DND-41 (cell line): Measurements from ENCODE around the gene COBL.

Experiments used
- ATAC-seq: fragments of 200-7000 bp; cut with Tn5 transposase; 3 replicates; pipeline ENCODE4 v1.9.1; 2021; ENCODE audit warnings: low read depth; ENCODE audit not compliant: insufficient read depth
- DNase-seq: peaks from one replicate; pipeline ENCODE4 v3.0.0-alpha.2; 2020
- H2AFZ ChIP-seq: 2 replicates; pipeline ENCODE4 v1.6.0; 2012; ENCODE audit warnings: low read depth, low read length
- H3K27ac ChIP-seq: 2 replicates; pipeline ENCODE4 v1.5.1; 2012; ENCODE audit warnings: low read length, inconsistent platforms
- H3K27me3 ChIP-seq: fragments of 200-600 bp; sonication (generic); 2 replicates; pipeline ENCODE4 v1.6.0; 2012; ENCODE audit warnings: low read length, mild to moderate bottlenecking, inconsistent platforms; ENCODE audit not compliant: insufficient read depth, poor library complexity
- H3K36me3 ChIP-seq: 2 replicates; pipeline ENCODE4 v1.5.1; 2012; ENCODE audit warnings: low read length, inconsistent platforms; ENCODE audit not compliant: insufficient read depth
- H3K4me1 ChIP-seq: 2 replicates; pipeline ENCODE4 v1.5.1; 2012; ENCODE audit warnings: mild to moderate bottlenecking, low read length; ENCODE audit not compliant: insufficient read depth
- H3K4me2 ChIP-seq: 2 replicates; pipeline ENCODE4 v1.6.0; 2012; ENCODE audit warnings: mild to moderate bottlenecking, moderate library complexity, low read length, inconsistent platforms; ENCODE audit not compliant: insufficient read depth
- H3K4me3 ChIP-seq, 2 experiments: fragments of 200-600 bp in 1 of 2; shearing (Covaris generic) in 1 of 2; 2 replicates each; pipeline ENCODE4 v1.5.1; 2012 to 2016; ENCODE audit warnings: inconsistent platforms in 2 of 2, low read length in 2 of 2, mild to moderate bottlenecking in 2 of 2, low read depth in 1 of 2, moderate library complexity in 1 of 2
- H3K79me2 ChIP-seq: 2 replicates; pipeline ENCODE4 v1.6.0; 2012; ENCODE audit warnings: low read length, inconsistent platforms; ENCODE audit not compliant: insufficient read depth
- H3K9ac ChIP-seq: 2 replicates; pipeline ENCODE4 v1.6.0; 2012; ENCODE audit warnings: low read depth, mild to moderate bottlenecking, inconsistent platforms, low read length, moderate library complexity
- H3K9me3 ChIP-seq: 2 replicates; pipeline ENCODE4 v1.5.1; 2012; ENCODE audit warnings: low read length, moderate library complexity, mild to moderate bottlenecking, inconsistent platforms; ENCODE audit not compliant: insufficient read depth, severe bottlenecking
- H4K20me1 ChIP-seq: 2 replicates; pipeline ENCODE4 v1.6.0; 2012; ENCODE audit warnings: low read length; ENCODE audit not compliant: insufficient read depth
- CTCF ChIP-seq: IDR thresholded peaks from 2 replicates; pipeline ENCODE4 v1.5.1; 2012; ENCODE audit warnings: borderline replicate concordance, low read length, moderate library complexity, mild to moderate bottlenecking; ENCODE audit not compliant: poor library complexity, severe bottlenecking; ENCODE audit errors: extremely low read depth
- EZH2 ChIP-seq: IDR thresholded peaks from 3 replicates; pipeline ENCODE4 v1.6.1; 2012; ENCODE audit warnings: borderline replicate concordance, low read depth, mild to moderate bottlenecking, moderate library complexity, low read length, inconsistent platforms; ENCODE audit not compliant: severe bottlenecking

COBL gene

DNA sequence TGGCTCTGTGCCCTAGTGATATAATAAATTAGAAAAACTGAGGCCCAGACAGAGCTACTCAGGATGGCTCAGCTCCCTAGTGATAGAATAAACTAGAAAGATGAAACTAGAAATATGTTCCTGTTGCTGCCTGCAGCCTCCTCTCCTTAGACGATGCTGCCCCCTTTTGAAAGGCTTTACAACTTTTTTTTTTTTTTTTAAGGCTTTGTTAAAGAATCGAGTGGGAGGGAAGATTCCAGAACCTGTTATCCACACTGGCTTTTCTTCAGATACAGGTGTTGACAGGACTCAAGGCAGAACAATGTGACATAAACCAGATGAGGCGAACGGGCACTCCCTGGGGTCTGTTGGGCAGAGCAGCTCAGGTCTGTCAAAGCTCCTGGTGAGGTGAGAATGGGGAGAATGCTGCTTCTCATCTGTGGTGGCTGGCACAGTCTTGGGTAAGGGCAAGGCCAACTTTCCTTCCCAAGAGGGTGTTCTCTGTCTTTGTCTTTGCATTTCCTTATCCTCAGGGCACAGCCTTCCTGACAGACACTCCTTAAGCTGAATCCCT is 175.1 kb downstream of the COBL start:
- Histone ChIP-seq H3K79me2 (no peaks in the 10 kb centered on the region), H3K4me2 (no peak overlapping the region), H3K27me3 (peaks cover 11% of the 10 kb centered on the region), H3K9me3 (no peaks in the 10 kb centered on the region), H2AFZ (no peak overlapping the region), H3K4me3 (no peak overlapping the region), H3K27ac (no peak overlapping the region), H4K20me1 (no peaks in the 10 kb centered on the region), H3K36me3 (no peaks in the 10 kb centered on the region), H3K4me1 (no peaks in the 10 kb centered on the region), H3K9ac (no peak overlapping the region)
- TF ChIP-seq CTCF (peak; percentile 36), EZH2 (no peak)
- no peak for DNase-seq
- ATAC-seq, result no peak

DNA sequence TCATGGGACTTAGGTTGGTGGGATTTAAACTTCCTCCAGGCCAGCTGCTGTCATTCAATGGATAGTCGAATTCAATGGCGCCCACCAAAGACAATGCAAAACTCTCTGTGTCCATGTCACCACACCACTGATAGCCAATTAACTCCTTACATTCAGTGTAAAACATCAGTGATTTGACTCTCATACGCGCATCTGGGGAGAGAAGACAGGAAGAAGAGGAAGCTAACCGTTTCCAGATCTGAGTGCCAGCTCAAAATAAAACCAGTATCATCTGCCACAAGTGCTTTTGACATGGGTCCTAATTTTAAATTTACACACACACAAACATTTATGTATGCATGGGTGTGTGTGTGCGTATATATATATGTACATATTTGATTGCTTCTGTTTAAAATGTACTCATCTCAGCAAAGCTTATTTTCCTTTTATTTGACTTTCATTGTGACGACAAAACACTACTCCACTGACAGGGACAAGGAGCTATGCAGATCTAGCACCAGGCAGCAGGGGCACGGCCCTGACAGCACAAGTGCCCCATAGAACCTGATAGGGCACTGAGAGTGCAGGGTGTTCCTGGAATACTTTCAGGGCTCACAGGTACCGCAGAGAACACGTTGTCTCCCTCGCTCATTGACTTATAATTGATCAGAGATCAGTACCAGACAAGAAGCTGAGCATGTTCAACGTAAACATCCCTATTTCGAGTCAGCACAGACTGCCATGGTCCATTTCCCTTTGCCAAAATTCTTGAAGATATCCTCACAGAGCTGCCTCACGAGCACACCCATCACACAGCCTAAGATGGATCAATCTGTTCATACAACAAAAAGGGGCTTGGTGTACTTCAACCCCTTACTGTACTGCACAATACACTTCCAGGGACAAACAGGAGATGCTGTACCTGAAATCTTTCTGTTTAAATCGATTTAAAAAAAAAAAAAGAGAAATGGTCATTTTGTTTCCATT is 176.1 kb downstream of the COBL start:
- H2AFZ ChIP-seq, result no peak overlapping the region
- no peaks in the 10 kb centered on the region for H3K9me3 ChIP-seq
- H3K4me1 ChIP-seq, result no peaks in the 10 kb centered on the region
- H3K4me2 ChIP-seq, result no peak overlapping the region
- H3K36me3 ChIP-seq, result no peaks in the 10 kb centered on the region
- DNase-seq (no peak), ATAC-seq (no peak)
- H3K4me3 ChIP-seq, result no peak overlapping the region
- H3K79me2 ChIP-seq, result no peaks in the 10 kb centered on the region
- H3K9ac ChIP-seq, result no peak overlapping the region
- H3K27me3 ChIP-seq, result peaks cover 11% of the 10 kb centered on the region
- H4K20me1 ChIP-seq, result no peaks in the 10 kb centered on the region
- no peak for TF ChIP-seq EZH2
- TF ChIP-seq CTCF, result no peak
- no peak overlapping the region for H3K27ac ChIP-seq

GRCh38 chr7:51139796-51140195 is 176.8 kb downstream of the COBL start:
- Histone ChIP-seq H4K20me1 (no peaks in the 10 kb centered on the region), H3K27me3 (peaks cover 11% of the 10 kb centered on the region), H3K4me1 (no peaks in the 10 kb centered on the region), H3K27ac (no peak overlapping the region), H3K79me2 (no peaks in the 10 kb centered on the region), H3K9me3 (no peaks in the 10 kb centered on the region), H3K4me3 (no peak overlapping the region), H2AFZ (no peak overlapping the region), H3K4me2 (no peak overlapping the region), H3K9ac (no peak overlapping the region), H3K36me3 (no peaks in the 10 kb centered on the region)
- ATAC-seq (no peak), DNase-seq (no peak)
- TF ChIP-seq CTCF, result no peak
- TF ChIP-seq EZH2, result no peak
